Nucleus accumbens (tissue), 56 donors: ENCODE measurements around the gene SLC12A5.
"Not testable (repeated sequence)": the region's sequence is repeated elsewhere in the genome, so short reads cannot be mapped to it uniquely, and the experiment has no call there.

ENCODE experiments used
- DNase-seq, 56 donors: peaks; one replicate each; lab custom pipeline; 2025; lab: John Stamatoyannopoulos, UW

The SLC12A5 gene

DNA sequence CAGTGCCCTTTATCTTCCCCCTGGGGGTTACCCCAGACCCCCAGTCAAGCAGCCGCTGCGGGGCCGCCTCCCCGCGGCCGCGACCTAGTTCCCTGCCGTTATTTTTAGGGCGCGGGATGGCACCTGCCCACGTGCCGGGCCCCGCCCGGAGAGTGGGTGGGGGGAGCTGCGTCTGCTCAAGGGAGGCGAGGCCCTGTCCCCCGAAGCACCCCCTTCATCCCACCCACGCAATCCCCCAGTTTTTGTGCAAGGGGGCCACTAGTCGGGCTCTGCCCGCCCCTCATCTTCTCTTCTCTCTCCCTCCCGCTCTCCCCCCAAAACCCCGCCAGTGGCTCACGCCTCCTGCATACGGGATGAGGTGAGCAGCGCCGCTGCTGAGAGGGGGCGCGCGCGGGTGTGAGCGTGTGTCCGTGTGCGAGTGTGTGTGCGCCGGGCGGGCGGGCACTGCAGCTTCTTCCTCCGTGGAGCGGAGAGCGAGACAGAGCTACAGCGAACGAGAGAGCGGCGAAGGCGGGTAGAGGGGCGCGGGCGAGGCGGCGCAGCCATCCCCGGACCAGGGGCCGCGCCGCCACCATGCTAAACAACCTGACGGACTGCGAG is at the start of gene SLC12A5:
SLC12A5 (plus strand) TSS at position 444 of the 600 bp plus-strand sequence; CDS start at position 574, 130 bp downstream.
- peak in 27 of 56 donors; percentile 15 to 81 (median 36) for DNase-seq

DNA sequence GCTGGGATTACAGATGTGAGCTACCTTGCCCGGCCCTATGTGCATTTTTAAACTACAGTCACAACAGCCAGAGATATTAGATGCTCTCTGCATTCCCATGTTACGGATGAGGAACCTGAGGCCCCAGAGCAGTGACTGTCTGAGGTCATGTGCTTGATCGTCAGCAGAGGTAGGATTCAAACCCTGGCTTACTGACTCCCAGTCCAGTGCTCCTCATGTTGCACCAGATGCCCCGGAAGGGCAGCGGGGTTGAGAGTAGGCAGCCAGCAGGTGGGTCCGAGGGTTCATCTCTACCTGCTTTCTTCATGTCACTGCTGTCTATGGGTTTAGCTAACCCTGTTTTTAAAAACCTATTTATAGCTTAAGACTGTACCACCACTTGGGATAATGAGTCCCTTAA is 47.8 kb upstream of the SLC12A5 start:
- DNase-seq, result no peak

DNA sequence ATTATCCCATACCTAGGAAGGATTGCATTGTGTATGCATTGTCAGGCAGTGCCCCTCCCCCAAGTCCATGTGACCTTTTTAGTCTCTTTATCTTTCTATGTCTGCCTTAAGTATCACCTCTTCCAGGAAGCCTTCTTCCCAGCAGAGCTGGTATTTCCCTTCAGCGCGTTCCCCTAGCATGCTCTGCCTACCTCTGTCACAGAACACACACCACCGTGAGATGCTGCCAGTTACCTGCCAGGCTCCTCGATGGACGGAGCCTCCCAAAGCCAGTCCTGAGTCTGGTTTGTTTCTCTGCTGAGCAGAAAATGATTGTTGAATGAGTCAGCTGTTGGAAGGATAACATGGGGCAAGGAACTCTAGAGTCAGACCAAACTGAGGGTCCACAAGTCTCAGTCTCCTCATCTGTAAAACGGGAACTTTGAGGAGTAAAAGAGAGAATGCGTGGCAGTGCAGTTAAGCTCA is 45.7 kb upstream of the SLC12A5 start:
- no peak for DNase-seq

GRCh38 chr20:45985573-45985972 is 43.4 kb upstream of the SLC12A5 start:
- no peak for DNase-seq

DNA sequence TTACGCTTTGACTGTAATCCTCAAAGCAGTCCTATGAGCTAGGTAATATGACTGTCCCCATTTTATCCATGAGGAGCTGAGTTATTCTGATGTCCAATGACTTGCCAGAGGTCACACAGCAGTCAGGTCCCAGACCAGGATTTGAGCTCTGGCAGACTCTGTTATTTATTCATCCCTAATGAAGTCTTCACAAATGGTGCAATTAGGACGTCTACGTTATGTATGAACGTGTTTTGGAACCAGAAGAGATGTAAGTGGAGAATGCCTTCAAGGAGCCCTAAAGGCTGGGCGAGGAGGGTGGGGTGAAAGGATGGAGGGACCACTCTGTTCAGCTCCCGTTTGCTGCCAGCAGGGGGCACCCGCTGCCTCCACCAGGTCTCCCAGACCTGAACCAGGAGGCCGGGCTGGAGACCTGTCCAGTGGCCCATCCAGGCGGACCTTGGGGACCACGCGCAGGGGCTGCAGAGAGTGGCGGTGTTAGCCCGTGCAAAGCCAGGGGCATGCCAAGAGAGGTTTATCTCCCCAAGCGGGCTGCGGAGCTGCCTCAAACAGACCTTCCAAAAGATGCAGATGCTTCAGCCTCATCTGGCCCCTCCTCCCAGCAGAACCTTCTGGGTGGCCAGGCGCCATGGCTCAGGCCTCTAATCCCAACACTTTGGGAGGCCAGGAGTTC is 41.8 kb upstream of the SLC12A5 start:
- DNase-seq, result peak in 39 of 56 donors; percentile 3 to 78 (median 38)

DNA sequence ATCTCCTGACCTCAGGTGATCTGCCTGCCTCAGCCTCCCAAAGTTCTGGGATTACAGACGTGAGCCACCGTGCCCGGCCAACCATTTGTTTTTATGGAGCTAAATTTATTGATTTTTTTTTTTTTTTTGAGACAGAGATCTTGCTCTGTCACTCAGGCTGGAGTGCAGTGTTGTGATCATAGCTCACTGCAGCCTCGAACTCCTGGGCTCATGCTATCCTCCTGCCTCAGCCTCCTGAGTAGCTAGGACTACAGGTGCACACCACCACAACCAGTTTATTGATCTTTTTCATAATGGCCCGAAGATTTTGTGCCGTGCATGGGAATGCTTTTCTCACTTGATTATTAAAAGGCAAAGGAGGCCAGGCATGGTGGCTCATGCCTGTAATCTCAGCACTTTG is 40.2 kb upstream of the SLC12A5 start:
- DNase-seq, result not testable (repeated sequence)

- DNase-seq, result no peak
These were observed 37.4 kb upstream of the SLC12A5 start for GRCh38 chr20:45991616-45992015.

GRCh38 chr20:45993197-45993951 is 35.6 kb upstream of the SLC12A5 start:
- no peak for DNase-seq

DNA sequence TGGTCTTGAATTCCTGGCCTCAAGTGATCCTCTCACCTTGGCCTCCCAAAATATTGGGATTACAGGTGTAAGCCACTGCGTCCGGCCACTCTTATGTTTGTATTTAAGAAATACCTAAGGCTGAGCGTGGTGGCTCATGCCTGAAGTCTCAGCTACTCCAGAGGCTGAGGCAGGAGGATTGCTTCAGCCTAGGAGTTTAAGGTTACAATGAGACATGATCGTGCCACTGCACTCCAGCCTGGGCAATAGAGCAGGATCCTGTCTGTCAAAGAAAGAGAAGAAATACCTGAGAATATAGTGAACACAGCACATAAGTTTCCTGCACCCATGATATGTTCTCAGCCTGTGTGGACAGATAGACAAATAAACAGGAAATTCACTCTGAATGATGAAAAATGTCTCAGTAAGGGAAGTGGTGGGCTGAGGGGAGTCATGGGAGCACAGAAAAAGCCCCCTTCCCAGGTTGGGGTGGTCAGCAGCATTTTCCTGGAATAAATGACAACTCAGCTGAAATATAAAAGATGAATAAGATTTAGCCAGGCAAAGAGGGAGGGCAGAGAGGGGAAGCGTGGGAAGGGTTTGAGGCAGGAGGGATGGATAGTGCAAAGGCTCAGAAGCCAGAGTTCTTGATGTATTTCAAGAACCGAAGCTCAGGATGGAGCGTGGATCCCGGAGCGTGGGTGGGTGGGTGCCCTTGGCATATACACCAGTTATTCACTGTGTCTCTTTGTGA is 34.1 kb upstream of the SLC12A5 start:
- DNase-seq, result no peak

DNA sequence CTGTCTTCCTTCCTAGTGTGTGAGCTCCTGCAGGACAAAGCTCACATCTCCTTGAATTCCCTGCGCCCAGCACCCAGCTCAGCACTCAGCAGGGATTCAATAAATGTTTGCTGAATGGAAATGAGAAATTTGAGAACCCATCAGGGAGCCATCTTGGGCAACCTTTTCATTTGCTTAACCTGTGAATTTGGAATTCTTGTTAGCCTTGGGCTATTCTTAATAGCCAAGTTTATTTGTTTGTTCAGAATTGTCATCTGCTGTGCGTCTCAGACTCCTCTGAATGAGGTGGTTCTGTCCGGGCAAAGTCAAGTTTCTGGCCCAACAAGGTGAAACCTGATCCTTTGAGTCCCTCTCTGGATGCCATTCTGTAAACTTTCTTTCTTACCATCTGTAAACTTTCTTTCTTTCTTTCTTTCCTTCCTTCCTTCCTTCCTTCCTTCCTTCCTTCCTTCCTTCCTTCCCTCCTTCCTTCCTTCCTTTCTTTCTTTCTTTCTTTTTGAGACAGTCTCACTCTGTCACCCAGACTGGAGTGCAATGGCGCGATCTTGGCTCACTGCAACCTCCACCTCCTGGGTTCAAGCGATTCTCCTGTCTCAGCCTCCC is 33.4 kb upstream of the SLC12A5 start:
- DNase-seq, result not testable (repeated sequence)

DNA sequence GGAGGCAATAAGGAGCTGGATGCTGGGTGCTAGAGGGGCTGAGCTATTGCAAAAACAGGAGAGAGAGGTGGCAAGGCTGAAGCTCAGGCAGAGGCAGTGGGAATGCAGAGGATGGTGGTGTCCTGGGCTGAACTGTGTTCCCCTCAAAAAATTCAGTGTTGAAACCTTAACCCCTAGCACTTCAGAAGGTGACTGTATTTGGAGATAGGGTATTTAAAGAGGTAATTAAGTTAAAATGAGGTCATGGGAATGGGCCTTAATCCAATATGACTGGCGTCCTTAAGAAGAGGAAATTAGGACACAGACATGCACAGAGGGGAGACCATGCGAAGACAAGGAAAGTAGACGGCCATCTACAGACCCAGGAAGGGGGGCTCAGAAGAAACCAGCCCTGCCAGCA is 31.8 kb upstream of the SLC12A5 start:
- DNase-seq, result no peak

GRCh38 chr20:45998337-45998736 is 30.7 kb upstream of the SLC12A5 start:
- DNase-seq, result no peak

- no peak for DNase-seq
These were observed 30.3 kb upstream of the SLC12A5 start for GRCh38 chr20:45998761-45999160.

GRCh38 chr20:45999557-46000261 is 29.3 kb upstream of the SLC12A5 start:
- no peak for DNase-seq

DNA sequence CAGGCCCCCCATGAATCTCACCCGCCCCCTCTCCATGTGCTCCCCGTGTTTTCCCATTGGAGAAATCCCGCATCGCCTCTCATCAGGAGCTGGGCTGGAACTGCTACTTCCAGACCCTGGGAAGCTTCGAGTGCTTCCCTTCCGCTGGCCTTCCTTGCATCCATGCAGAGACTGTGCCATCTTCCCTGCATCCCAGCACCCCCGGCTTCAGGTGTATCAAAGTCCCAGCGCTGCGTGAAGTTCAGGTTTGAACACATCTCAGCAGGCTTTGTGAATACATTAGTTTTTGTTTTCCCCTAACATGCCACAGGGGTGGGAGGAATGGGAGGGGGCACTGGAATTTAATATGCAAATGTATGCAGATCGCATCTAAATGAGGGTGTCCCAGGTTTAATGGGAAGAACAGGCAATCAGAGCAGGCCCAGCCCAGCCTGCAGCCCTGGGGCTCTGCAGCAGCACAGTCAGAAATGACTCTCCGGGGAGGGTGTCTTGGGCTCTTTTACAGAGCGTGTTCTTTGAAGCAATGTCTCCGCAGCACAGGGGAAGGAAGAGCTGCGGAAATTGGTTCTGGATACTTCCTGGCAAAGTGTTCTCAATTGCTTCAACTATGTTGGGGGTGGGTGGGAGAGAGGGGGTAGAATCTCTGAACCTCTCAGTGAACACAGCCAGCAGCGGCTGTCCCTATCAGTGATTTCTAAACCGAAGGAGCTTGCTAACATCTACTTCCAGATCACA is 28.6 kb upstream of the SLC12A5 start:
- peak in 1 of 56 donors; percentile 10 for DNase-seq

GRCh38 chr20:46001498-46001897 is 27.5 kb upstream of the SLC12A5 start:
- DNase-seq, result no peak

DNA sequence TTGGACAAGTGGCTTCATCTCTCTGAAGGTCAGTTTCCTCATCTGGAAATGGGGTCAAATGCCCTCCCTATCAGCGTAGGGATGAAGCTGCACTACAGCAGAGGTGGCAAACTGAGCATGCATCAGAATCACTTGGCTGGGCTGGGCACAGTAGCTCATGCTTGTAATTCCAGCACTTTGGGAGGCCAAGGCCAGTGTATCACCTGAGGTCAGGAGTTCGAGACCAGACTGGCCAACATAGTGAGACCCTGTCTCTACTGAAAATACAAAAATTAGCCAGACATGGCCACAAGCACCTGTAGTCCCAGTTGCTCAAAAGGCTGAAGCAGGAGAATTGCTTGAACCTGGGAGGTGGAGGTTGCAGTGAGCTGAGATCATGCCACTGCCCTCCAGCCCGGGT is 27.0 kb upstream of the SLC12A5 start:
- DNase-seq, result no peak

DNA sequence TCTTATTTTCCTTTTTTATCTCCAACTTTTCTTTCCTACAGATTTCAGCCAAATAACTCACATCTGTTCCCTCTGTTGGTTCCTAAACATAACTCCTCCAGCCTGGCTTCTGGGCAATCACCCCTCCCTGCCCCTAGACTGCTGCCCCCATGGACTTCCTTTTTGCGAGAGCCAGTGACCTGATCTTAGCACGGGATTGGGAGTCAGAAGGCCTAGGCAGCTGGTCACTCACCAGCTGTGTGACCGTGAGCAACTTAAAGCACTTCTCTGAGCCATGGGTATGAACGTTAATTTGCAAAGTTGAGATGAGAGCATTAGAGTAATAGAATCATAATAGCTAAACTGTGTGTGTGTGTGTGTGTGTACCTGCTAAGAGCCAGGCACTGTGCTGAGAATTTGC is 24.8 kb upstream of the SLC12A5 start:
- no peak for DNase-seq

DNA sequence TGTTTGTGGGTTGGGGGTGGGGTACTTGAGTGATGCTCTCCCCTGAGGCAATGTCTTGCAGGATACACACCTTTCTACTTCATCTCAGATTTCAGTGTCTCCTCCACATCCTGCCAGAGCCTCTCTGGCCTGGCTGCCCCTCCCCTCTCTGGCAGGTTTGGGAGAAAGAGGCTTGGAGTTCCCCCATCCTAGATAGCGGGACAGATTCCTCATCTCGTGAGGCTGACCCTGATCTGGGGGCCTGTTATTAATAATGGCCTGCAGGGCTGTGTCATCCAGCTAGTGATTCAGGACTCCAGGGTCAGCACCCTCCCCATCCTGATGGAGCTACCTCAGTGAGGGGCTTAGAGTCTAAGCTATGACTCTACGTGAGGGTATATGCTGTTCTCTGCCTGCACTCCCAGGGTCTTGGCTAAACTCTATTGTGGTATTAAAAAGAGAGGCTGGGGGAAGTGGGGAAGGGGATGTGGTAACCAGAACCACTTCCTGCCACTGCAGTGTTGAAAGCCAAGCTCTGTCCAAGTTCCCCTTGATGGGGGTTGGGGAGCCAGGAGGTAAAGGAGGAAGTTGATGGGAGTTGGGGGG is 24.0 kb upstream of the SLC12A5 start:
- DNase-seq, result peak in 12 of 56 donors; percentile 4 to 45 (median 16)
